Upper lobe of right lung (tissue), 1 donor: ENCODE data around the gene SYK. TPM values are rescaled to one million over a fixed set of nuclear protein-coding genes. Genes with fewer than 3 reads are reported as not detected.

Experiments
- ATAC-seq: fragments of 200-7000 bp; cut with Tn5 transposase; one replicate; pipeline ENCODE4 v1.9.1; 2020; ENCODE audit warnings: mild to moderate bottlenecking, moderate library complexity
- DNase-seq: peaks from one replicate; pipeline ENCODE4 v3.0.0-alpha.2; 2020
- H3K27ac ChIP-seq: fragments of 200-600 bp; one replicate; pipeline ENCODE4 v1.8.0; 2022
- H3K27me3 ChIP-seq: fragments of 200-600 bp; one replicate; pipeline ENCODE4 v1.8.0; 2022; ENCODE audit warnings: mild to moderate bottlenecking
- H3K36me3 ChIP-seq: fragments of 200-600 bp; one replicate; pipeline ENCODE4 v1.8.0; 2022
- H3K4me1 ChIP-seq: fragments of 200-600 bp; one replicate; pipeline ENCODE4 v1.8.0; 2022
- H3K4me3 ChIP-seq: fragments of 200-600 bp; one replicate; pipeline ENCODE4 v1.8.0; 2022; ENCODE audit warnings: mild to moderate bottlenecking
- H3K9me3 ChIP-seq: fragments of 200-600 bp; one replicate; pipeline ENCODE4 v1.8.0; 2022
- intact Hi-C: fragments of 100-400 bp; cut with DNase I; formaldehyde crosslinking; loops from one replicate; pipeline ENCODE4 v1.11.0; 2022
- total RNA-seq: library from RNA; stranded (reverse); fragmentation: NEBNext Ultra II Directional; extraction: Animal tissue kit (Norgen Biotek cat#: 25700); gene quantifications from one replicate; pipeline ENCODE4 v1.2.1, GENCODE V29; 2021
- TF ChIP-seq, protein P1 (sequence below): fragments of 200-600 bp; IDR thresholded peaks from one replicate; pipeline ENCODE4 v1.8.0; 2022; ENCODE audit warnings: antibody characterized with exemption
- donor health status: DM: no; HTN: yes; CAD: no; lungs with severe emphysema.

SYK gene
- total RNA-seq, 1 donor from 2014 or later, result 63.8 TPM

DNA sequence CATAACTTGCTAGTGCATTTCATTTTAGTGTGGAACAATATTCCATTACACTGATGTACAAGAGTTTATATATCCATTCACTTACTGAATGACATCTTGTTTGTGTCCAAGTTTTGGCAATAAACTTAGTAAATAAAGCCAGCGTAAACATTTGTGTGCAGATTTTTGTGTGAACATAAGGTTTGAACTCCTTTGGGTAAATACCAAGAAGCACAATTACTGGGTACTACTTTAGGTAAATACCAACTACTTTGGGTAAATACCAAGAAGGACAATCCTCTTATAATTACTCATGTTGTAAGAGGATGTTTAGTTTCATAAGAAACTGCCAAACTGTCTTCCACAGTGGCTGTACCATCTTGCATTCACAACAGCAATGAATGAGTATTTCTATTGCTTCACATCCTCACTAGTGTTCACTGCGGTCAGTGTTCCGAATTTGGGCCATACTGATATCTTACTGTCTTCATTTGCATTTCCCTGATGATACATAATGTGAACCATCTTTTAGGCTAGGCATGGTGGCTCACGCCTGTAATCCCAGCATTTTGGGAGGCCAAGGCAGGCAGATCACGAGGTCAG, 2.3 kb upstream of the SYK start:
- intact Hi-C loops, result no loop called here
- ATAC-seq, result peak; percentile 16
- peaks cover 16% of the 10 kb centered on the region for H3K27me3 ChIP-seq
- no peak overlapping the region for H3K4me3 ChIP-seq
- DNase-seq, result no peak
- peaks cover 5% of the 10 kb centered on the region for H3K4me1 ChIP-seq
- H3K36me3 ChIP-seq, result no peaks in the 10 kb centered on the region
- H3K9me3 ChIP-seq, result no peaks in the 10 kb centered on the region
- H3K27ac ChIP-seq, result no peak overlapping the region
- TF ChIP-seq, protein P1, sequence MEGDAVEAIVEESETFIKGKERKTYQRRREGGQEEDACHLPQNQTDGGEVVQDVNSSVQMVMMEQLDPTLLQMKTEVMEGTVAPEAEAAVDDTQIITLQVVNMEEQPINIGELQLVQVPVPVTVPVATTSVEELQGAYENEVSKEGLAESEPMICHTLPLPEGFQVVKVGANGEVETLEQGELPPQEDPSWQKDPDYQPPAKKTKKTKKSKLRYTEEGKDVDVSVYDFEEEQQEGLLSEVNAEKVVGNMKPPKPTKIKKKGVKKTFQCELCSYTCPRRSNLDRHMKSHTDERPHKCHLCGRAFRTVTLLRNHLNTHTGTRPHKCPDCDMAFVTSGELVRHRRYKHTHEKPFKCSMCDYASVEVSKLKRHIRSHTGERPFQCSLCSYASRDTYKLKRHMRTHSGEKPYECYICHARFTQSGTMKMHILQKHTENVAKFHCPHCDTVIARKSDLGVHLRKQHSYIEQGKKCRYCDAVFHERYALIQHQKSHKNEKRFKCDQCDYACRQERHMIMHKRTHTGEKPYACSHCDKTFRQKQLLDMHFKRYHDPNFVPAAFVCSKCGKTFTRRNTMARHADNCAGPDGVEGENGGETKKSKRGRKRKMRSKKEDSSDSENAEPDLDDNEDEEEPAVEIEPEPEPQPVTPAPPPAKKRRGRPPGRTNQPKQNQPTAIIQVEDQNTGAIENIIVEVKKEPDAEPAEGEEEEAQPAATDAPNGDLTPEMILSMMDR, result no peak

DNA sequence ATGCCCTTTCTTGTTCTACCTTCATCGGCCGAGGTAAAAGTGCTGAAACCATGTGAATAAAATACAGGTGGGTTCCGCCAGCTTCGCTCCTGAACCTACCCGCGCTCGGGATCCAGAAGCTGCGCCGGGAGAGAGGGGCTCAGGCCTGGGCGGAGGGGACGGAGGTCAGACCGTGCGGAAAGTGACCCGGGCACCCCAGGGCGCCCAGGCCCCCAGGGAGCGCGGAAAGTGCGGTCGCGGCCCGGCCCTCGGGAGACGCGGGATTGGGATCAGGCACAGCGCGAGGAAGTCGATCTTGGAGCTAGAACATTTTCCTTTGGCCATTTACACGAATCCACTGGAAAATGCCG, 329 bp downstream of the SYK start:
- intact Hi-C loops, result no loop called here
- DNase-seq (no peak), ATAC-seq (peak; percentile 60)
- Histone ChIP-seq H3K27me3 (peaks cover 16% of the 10 kb centered on the region), H3K4me1 (no peaks in the 10 kb centered on the region), H3K36me3 (no peaks in the 10 kb centered on the region), H3K4me3 (peak overlapping the region; percentile 59), H3K9me3 (no peaks in the 10 kb centered on the region), H3K27ac (peak overlapping the region; percentile 91)
- TF ChIP-seq, protein P1, result no peak

DNA sequence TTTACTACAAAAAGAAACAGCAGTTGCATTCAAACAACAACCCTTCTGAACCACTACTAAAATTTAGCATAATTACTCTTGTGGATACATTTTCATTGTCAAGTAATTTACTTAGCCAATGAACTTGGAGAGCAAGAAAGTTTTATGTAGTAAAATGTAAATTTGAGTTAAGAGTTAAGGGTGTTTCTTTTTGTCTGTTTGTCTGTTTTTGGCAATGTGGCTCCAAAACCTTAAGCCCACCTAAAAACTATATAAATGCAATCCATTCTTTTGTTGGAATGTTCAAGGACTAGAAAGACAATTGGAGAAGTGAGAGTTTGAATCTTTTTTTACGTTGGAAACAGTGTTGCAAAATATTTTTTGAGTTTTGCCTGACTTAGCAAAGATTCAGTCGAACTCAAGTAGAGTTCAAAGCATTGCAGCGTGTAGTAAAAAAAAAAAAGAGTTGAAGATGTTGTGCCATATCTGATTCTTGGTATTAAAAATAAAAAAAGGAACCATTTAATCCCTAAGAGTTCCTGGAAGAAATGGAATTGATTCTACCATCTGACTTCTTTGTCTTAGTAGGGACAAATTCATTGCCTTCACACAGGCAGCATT, 867 bp downstream of the SYK start:
- Histone ChIP-seq H3K4me1 (no peaks in the 10 kb centered on the region), H3K36me3 (no peaks in the 10 kb centered on the region), H3K4me3 (peak overlapping the region; percentile 59), H3K27me3 (peaks cover 16% of the 10 kb centered on the region), H3K9me3 (no peaks in the 10 kb centered on the region), H3K27ac (peak overlapping the region; percentile 91)
- ATAC-seq (no peak), DNase-seq (no peak)
- TF ChIP-seq, protein P1, result no peak
- intact Hi-C loops, result no loop called here

DNA sequence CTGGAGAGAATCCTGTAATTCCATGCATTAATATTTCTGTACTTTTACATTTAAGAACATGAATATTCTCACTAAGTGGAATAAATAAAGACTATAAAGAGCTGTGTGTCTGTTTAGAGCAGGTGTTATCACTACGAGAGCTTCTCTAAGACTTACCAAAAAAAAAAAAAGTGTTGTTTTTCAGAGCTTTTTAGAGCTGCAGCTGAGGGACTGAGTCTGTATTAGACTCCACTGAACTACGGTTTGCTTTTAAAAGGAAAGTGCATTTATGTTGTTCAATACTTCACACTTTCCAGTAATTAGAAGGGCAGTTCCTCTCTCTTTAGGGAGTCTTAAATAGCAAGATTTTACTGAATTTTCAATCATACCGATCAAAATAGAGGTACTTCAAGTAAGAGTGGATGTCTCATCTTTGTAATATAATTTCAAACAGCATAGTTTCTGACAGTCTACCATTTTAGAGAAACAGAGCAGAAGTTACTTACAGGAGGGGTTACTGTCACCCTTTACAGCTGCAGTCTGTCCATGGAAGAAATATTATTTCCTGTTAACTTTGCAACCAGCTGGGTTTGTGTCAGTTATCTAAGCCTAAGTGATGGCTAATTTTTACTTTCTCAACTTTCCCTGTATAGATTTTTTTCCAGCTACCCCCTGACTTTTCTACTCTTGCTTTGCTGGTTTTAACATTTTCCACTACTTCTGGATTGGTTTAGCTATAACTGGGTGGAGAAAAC, 2.4 kb downstream of the SYK start:
- intact Hi-C loops, result no loop called here
- TF ChIP-seq, protein P1, result no peak
- Histone ChIP-seq H3K9me3 (no peaks in the 10 kb centered on the region), H3K27me3 (peaks cover 16% of the 10 kb centered on the region), H3K4me1 (no peaks in the 10 kb centered on the region), H3K4me3 (peak overlapping the region; percentile 59), H3K36me3 (no peaks in the 10 kb centered on the region), H3K27ac (peak overlapping the region; percentile 0)
- DNase-seq (no peak), ATAC-seq (no peak)

DNA sequence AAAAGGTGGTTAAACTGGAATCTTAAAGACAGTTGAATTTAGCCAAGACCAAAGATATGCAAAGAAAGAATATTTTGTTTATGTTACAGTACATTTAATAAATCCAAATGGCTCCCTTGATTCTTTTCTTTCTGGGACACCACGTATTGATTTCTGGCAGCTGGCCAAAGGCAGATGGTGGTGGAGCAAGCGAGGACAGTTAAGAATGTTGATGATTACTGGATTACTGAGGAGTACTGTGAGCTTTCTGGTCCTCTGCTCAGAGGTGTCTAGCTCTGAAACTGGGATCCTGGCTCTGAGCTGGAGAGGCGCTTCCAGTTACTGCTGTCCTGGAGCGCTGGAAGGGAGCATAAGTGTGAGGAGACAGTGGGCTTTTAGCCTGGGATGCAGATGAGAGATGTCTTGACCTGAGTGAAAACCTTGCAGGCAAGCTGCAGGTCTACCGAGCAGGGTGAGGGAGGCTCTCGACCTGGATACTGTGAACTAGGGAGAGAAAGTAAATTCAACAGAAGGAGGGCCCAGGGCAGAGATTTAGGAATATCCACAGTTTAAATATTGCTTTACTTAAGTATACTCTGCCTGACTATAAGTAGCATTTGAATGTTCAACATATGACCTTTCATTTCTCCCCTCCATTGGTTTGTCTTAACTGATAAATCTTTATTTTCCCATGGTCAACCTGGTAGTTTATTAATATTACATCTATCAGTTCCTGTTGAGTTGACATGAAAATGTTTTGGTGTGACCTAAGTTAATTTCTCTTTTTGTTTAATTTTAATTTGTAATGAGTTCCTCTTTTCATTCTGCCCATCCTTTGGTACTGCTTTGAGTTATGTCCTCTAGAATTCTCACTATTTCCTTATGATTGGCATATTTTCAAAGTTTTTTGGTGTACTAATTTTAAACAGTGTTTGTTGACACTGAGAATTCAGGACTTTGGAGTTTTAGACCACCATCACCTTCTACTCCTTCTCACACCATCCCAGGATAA, 3.7 kb downstream of the SYK start:
- no peak for DNase-seq
- intact Hi-C loops, result no loop called here
- no peak for ATAC-seq
- no peaks in the 10 kb centered on the region for H3K4me1 ChIP-seq
- no peaks in the 10 kb centered on the region for H3K36me3 ChIP-seq
- TF ChIP-seq, protein P1, result no peak
- no peak overlapping the region for H3K4me3 ChIP-seq
- H3K27me3 ChIP-seq, result peaks cover 16% of the 10 kb centered on the region
- no peaks in the 10 kb centered on the region for H3K9me3 ChIP-seq
- no peak overlapping the region for H3K27ac ChIP-seq
